Neural progenitor cell (in vitro differentiated cells): ENCODE measurements around the gene CCDC6. TPM values are rescaled to one million over a fixed set of nuclear protein-coding genes. Genes with fewer than 3 reads are reported as not detected.
A peak's percentile ranks its signal among the peaks of the same experiment; 100 is the strongest.

ENCODE experiments used
- DNase-seq: peaks from one replicate; pipeline ENCODE4 v3.0.0-alpha.2; 2016; ENCODE audit warnings: low spot score
- H2AFZ ChIP-seq: fragments of 200-600 bp; sonication (generic); replicated peaks from 2 replicates; pipeline ENCODE4 v1.6.1; 2016; ENCODE audit warnings: antibody characterized with exemption
- H3F3A ChIP-seq: fragments of 200-600 bp; sonication (generic); 2 replicates; pipeline ENCODE4 v1.6.1; 2016; ENCODE audit warnings: antibody characterized with exemption, low read depth
- H3K27ac ChIP-seq: fragments of 200-600 bp; sonication (generic); 2 replicates; pipeline ENCODE4 v1.5.1; 2016; ENCODE audit warnings: mild to moderate bottlenecking
- H3K27me3 ChIP-seq: fragments of 200-600 bp; sonication (generic); 2 replicates; pipeline ENCODE4 v1.6.1; 2016; ENCODE audit warnings: mild to moderate bottlenecking, moderate library complexity
- H3K36me3 ChIP-seq: fragments of 200-600 bp; sonication (generic); 2 replicates; pipeline ENCODE4 v1.5.1; 2016
- H3K4me1 ChIP-seq: fragments of 200-600 bp; sonication (generic); 2 replicates; pipeline ENCODE4 v1.6.1; 2016; ENCODE audit warnings: mixed run types
- H3K4me2 ChIP-seq: fragments of 200-600 bp; sonication (generic); 2 replicates; pipeline ENCODE4 v1.6.1; 2016
- H3K4me3 ChIP-seq: fragments of 200-600 bp; sonication (generic); 2 replicates; pipeline ENCODE4 v1.5.1; 2016
- H3K79me2 ChIP-seq: fragments of 200-600 bp; sonication (generic); 2 replicates; pipeline ENCODE4 v1.6.1; 2016; ENCODE audit warnings: low read depth
- H3K9ac ChIP-seq: fragments of 200-600 bp; sonication (generic); 2 replicates; pipeline ENCODE4 v1.6.1; 2016
- H3K9me3 ChIP-seq: fragments of 200-600 bp; sonication (generic); 2 replicates; pipeline ENCODE4 v1.5.1; 2016; ENCODE audit warnings: low read depth
- H4K20me1 ChIP-seq: fragments of 200-600 bp; sonication (generic); 2 replicates; pipeline ENCODE4 v1.6.1; 2016; ENCODE audit warnings: low read depth
- H3K27ac Mint-ChIP-seq: 3 replicates; pipeline ENCODE4 v1.8.0; 2021; ENCODE audit warnings: mixed read lengths
- H3K27me3 Mint-ChIP-seq: 2 replicates; pipeline ENCODE4 v1.8.0; 2022; ENCODE audit warnings: low read depth, mild to moderate bottlenecking, inconsistent platforms, moderate library complexity, mixed read lengths; ENCODE audit not compliant: insufficient read depth
- H3K36me3 Mint-ChIP-seq: 3 replicates; pipeline ENCODE4 v1.8.0; 2021; ENCODE audit warnings: mixed read lengths
- H3K4me1 Mint-ChIP-seq: 3 replicates; pipeline ENCODE4 v1.8.0; 2021; ENCODE audit warnings: mixed read lengths
- H3K4me3 Mint-ChIP-seq: 3 replicates; pipeline ENCODE4 v1.8.0; 2021; ENCODE audit warnings: mild to moderate bottlenecking, moderate library complexity, mixed read lengths
- H3K9me3 Mint-ChIP-seq: 3 replicates; pipeline ENCODE4 v1.8.0; 2020; ENCODE audit warnings: mixed read lengths
- CTCF ChIP-seq: fragments of 200-600 bp; sonication (generic); IDR thresholded peaks from 2 replicates; pipeline ENCODE4 v1.5.1; 2017; ENCODE audit warnings: antibody characterized with exemption, mild to moderate bottlenecking
- EZH2 ChIP-seq: fragments of 200-600 bp; sonication (generic); IDR thresholded peaks from 2 replicates; pipeline ENCODE4 v1.6.1; 2017; ENCODE audit warnings: antibody characterized with exemption, mild to moderate bottlenecking, moderate library complexity
- EZH2phosphoT487 ChIP-seq: fragments of 200-600 bp; sonication (generic); IDR thresholded peaks from 2 replicates; pipeline ENCODE4 v1.6.1; 2017; ENCODE audit warnings: antibody characterized with exemption
- total RNA-seq: library from RNA; depleted of rRNA; stranded (reverse); fragments of >200 nt; gene quantifications from 2 replicates; pipeline ENCODE4 v1.2.3, GENCODE V29; 2015; ENCODE audit warnings: low replicate concordance

The CCDC6 gene
- total RNA-seq, 1 donor from 2014 or later = 29.4 TPM

GRCh38 chr10:59881640-59882039 is 24.7 kb downstream of the CCDC6 start:
- H2AFZ ChIP-seq = no peak overlapping the region
- H3K9me3 ChIP-seq = no peaks in the 10 kb centered on the region
- no peak overlapping the region for H3K4me3 ChIP-seq
- H3K27ac Mint-ChIP-seq = no peak overlapping the region
- no peak overlapping the region for H3K4me2 ChIP-seq
- peaks cover 17% of the 10 kb centered on the region for H3K36me3 Mint-ChIP-seq
- H3K4me1 Mint-ChIP-seq = no peaks in the 10 kb centered on the region
- H4K20me1 ChIP-seq = peaks cover 32% of the 10 kb centered on the region
- peaks cover 94% of the 10 kb centered on the region for H3K79me2 ChIP-seq
- TF ChIP-seq CTCF (no peak), EZH2phosphoT487 (no peak), EZH2 (no peak)
- H3K9ac ChIP-seq = no peak overlapping the region
- H3F3A ChIP-seq = no peaks in the 10 kb centered on the region
- peaks cover 8% of the 10 kb centered on the region for H3K9me3 Mint-ChIP-seq
- H3K36me3 ChIP-seq = peaks cover 4% of the 10 kb centered on the region
- H3K4me1 ChIP-seq = peaks cover 23% of the 10 kb centered on the region
- DNase-seq = no peak
- H3K4me3 Mint-ChIP-seq = no peak overlapping the region
- no peak overlapping the region for H3K27ac ChIP-seq
- H3K27me3 Mint-ChIP-seq = no peaks in the 10 kb centered on the region
- no peaks in the 10 kb centered on the region for H3K27me3 ChIP-seq

GRCh38 chr10:59880971-59881510 is 25.3 kb downstream of the CCDC6 start:
- Histone ChIP-seq H3K36me3 (peaks cover 4% of the 10 kb centered on the region), H2AFZ (no peak overlapping the region), H3K79me2 (peaks cover 94% of the 10 kb centered on the region), H3K4me2 (peak overlapping the region; percentile 18), H3K27ac (no peak overlapping the region), H3F3A (no peaks in the 10 kb centered on the region), H3K4me1 (peaks cover 23% of the 10 kb centered on the region), H3K9me3 (no peaks in the 10 kb centered on the region), H3K4me3 (no peak overlapping the region), H3K27me3 (no peaks in the 10 kb centered on the region), H4K20me1 (peaks cover 29% of the 10 kb centered on the region), H3K9ac (no peak overlapping the region)
- Mint-ChIP-seq H3K27me3 (no peaks in the 10 kb centered on the region), H3K4me3 (no peak overlapping the region), H3K27ac (no peak overlapping the region), H3K4me1 (no peaks in the 10 kb centered on the region), H3K36me3 (peaks cover 14% of the 10 kb centered on the region), H3K9me3 (peaks cover 8% of the 10 kb centered on the region)
- no peak for DNase-seq
- TF ChIP-seq EZH2phosphoT487 (no peak), EZH2 (no peak), CTCF (no peak)

- Histone ChIP-seq H3K27ac (no peak overlapping the region), H2AFZ (no peak overlapping the region), H3K36me3 (peaks cover 4% of the 10 kb centered on the region), H3F3A (no peaks in the 10 kb centered on the region), H3K79me2 (peaks cover 94% of the 10 kb centered on the region), H3K4me2 (no peak overlapping the region), H3K27me3 (no peaks in the 10 kb centered on the region), H3K4me3 (no peak overlapping the region), H3K9me3 (no peaks in the 10 kb centered on the region), H3K4me1 (peaks cover 23% of the 10 kb centered on the region), H3K9ac (no peak overlapping the region), H4K20me1 (peaks cover 29% of the 10 kb centered on the region)
- peaks cover 8% of the 10 kb centered on the region for H3K9me3 Mint-ChIP-seq
- TF ChIP-seq CTCF (no peak), EZH2phosphoT487 (no peak), EZH2 (no peak)
- peaks cover 14% of the 10 kb centered on the region for H3K36me3 Mint-ChIP-seq
- no peaks in the 10 kb centered on the region for H3K4me1 Mint-ChIP-seq
- no peak overlapping the region for H3K4me3 Mint-ChIP-seq
- H3K27me3 Mint-ChIP-seq = no peaks in the 10 kb centered on the region
- no peak for DNase-seq
- H3K27ac Mint-ChIP-seq = no peak overlapping the region
These were observed 26.2 kb downstream of the CCDC6 start for GRCh38 chr10:59880019-59880717.
